GM12878 (cell line): Measurements from ENCODE around the gene SNW1. TPM values are rescaled to one million over a fixed set of nuclear protein-coding genes. Genes with fewer than 3 reads are reported as not detected.
A peak's percentile ranks its signal among the peaks of the same experiment; 100 is the strongest.

ENCODE experiments used
- BHLHE40 ChIP-seq, 2 experiments: fragments of 450-650 bp in 1 of 2; IDR thresholded peaks; 2 replicates each; pipeline ENCODE4 v1.6.1; 2011 to 2017; ENCODE audit warnings: low read depth in 2 of 2, borderline replicate concordance in 1 of 2, improper control_type of control experiment in 1 of 2, low read length in 1 of 2, mild to moderate bottlenecking in 1 of 2
- BMI1 ChIP-seq: fragments of 450-650 bp; IDR thresholded peaks from 2 replicates; pipeline ENCODE4 v1.6.1; 2016; ENCODE audit warnings: mild to moderate bottlenecking, moderate library complexity, borderline replicate concordance
- CHD2 ChIP-seq: IDR thresholded peaks from 2 replicates; pipeline ENCODE4 v1.6.1; 2011; ENCODE audit warnings: low read depth, low read length, improper control_type of control experiment, borderline replicate concordance
- CTCF ChIP-seq, 3 experiments: IDR thresholded peaks in 2 of 3; conservative IDR thresholded peaks in 1 of 3; 2 replicates each; pipeline ENCODE4 v1.5.1; 2011; ENCODE audit warnings: low read depth in 3 of 3, low read length in 3 of 3, mild to moderate bottlenecking in 3 of 3, control low read depth in 2 of 3, moderate library complexity in 2 of 3, inconsistent platforms in 1 of 3, mixed read lengths in 1 of 3; ENCODE audit not compliant: control insufficient read depth in 2 of 3, insufficient read depth in 1 of 3; ENCODE audit errors: extremely low read depth in 1 of 3
- ESRRA ChIP-seq: IDR thresholded peaks from 2 replicates; pipeline ENCODE4 v1.6.1; 2012; ENCODE audit warnings: mild to moderate bottlenecking, low read length, improper control_type of control experiment
- HDGF ChIP-seq: fragments of 450-650 bp; IDR thresholded peaks from 2 replicates; pipeline ENCODE4 v1.6.1; 2016; ENCODE audit warnings: antibody characterized with exemption
- JUND ChIP-seq: IDR thresholded peaks from 2 replicates; pipeline ENCODE4 v1.6.1; 2012; ENCODE audit warnings: low read depth, mild to moderate bottlenecking, low read length, improper control_type of control experiment, moderate library complexity
- KAT2A ChIP-seq: conservative IDR thresholded peaks from 2 replicates; pipeline ENCODE4 v1.6.1; 2011; ENCODE audit warnings: low read depth, low read length; ENCODE audit not compliant: control insufficient read depth
- KLF5 ChIP-seq: fragments of 450-650 bp; IDR thresholded peaks from 2 replicates; pipeline ENCODE4 v1.6.1; 2014; ENCODE audit warnings: mild to moderate bottlenecking; ENCODE audit not compliant: partially characterized antibody
- MAX ChIP-seq: IDR thresholded peaks from 2 replicates; pipeline ENCODE4 v1.6.1; 2012; ENCODE audit warnings: low read depth, low read length, improper control_type of control experiment
- MEF2A ChIP-seq: IDR thresholded peaks from 2 replicates; pipeline ENCODE4 v1.6.1; 2011; ENCODE audit warnings: low read depth, mild to moderate bottlenecking, low read length, moderate library complexity; ENCODE audit not compliant: insufficient read depth
- MTA2 ChIP-seq: fragments of 450-650 bp; IDR thresholded peaks from 2 replicates; pipeline ENCODE4 v1.6.1; 2016; ENCODE audit warnings: low read depth, mild to moderate bottlenecking, moderate library complexity
- NFYB ChIP-seq: IDR thresholded peaks from 2 replicates; pipeline ENCODE4 v1.6.1; 2011; ENCODE audit warnings: low read depth, mild to moderate bottlenecking, low read length, improper control_type of control experiment, moderate library complexity; ENCODE audit not compliant: insufficient read depth
- NR2C1 ChIP-seq: fragments of 450-650 bp; IDR thresholded peaks from 2 replicates; pipeline ENCODE4 v1.6.1; 2017; ENCODE audit warnings: antibody characterized with exemption, mild to moderate bottlenecking, moderate library complexity
- PAX8 ChIP-seq: fragments of 450-650 bp; IDR thresholded peaks from 2 replicates; pipeline ENCODE4 v1.6.1; 2017; ENCODE audit warnings: mild to moderate bottlenecking, moderate library complexity
- RAD51 ChIP-seq: fragments of 450-650 bp; IDR thresholded peaks from 2 replicates; pipeline ENCODE4 v1.6.1; 2016; ENCODE audit warnings: moderate library complexity, mild to moderate bottlenecking, inconsistent platforms
- RCOR1 ChIP-seq: conservative IDR thresholded peaks from 2 replicates; pipeline ENCODE4 v1.6.1; 2012; ENCODE audit warnings: low read depth, low read length, improper control_type of control experiment
- RUNX3 ChIP-seq: IDR thresholded peaks from 2 replicates; pipeline ENCODE4 v1.6.1; 2012; ENCODE audit warnings: low read length, inconsistent platforms
- SMARCA5 ChIP-seq: fragments of 450-650 bp; IDR thresholded peaks from 2 replicates; pipeline ENCODE4 v1.6.1; 2017; ENCODE audit warnings: mild to moderate bottlenecking
- SPI1 ChIP-seq: IDR thresholded peaks from 2 replicates; pipeline ENCODE4 v1.6.1; 2011; ENCODE audit warnings: low read depth, mild to moderate bottlenecking, low read length, moderate library complexity, borderline replicate concordance; ENCODE audit not compliant: insufficient read depth
- STAT3 ChIP-seq: IDR thresholded peaks from 2 replicates; pipeline ENCODE4 v1.6.1; 2011; ENCODE audit warnings: low read depth, low read length, improper control_type of control experiment
- ZBTB40 ChIP-seq: fragments of 450-650 bp; IDR thresholded peaks from 2 replicates; pipeline ENCODE4 v1.6.1; 2016; ENCODE audit warnings: mild to moderate bottlenecking, moderate library complexity, borderline replicate concordance
- polyA plus RNA-seq, 11 experiments: library from polyadenylated mRNA; depleted of rRNA in 4 of 11; unstranded in 6 of 11; stranded (reverse) in 5 of 11; fragments of >200 nt; fragmentation: Nextera tagmentation in 4 of 11; fragmentation: Illumina TruSeq in 1 of 11; extraction: Ambion mirVana in 4 of 11; extraction: Trizol in 1 of 11; gene quantifications; 1 replicate in 1 of 11; 2 replicates in 10 of 11; pipeline versions ENCODE4 v1.2.1 to v1.2.3, GENCODE V29; 2011 to 2016; ENCODE audit warnings: inconsistent platforms in 2 of 11, missing spikeins in 2 of 11, low read depth in 1 of 11
- total RNA-seq, 4 experiments: library from RNA; depleted of rRNA in 3 of 4; stranded (reverse); fragments of >200 nt in 3 of 4; fragmentation: Illumina TruSeq in 1 of 4; extraction: Trizol in 1 of 4; gene quantifications; 2 replicates each; pipeline versions ENCODE4 v1.2.1 to v1.2.3, GENCODE V29; 2013 to 2021

Gene SNW1
- total and polyA plus RNA-seq, 10 of the 15 experiments (the other 5 are each of a cell fraction or from before 2014, with no cell fraction given) = 56.6 to 109 (median 75.7) TPM

- TF ChIP-seq CTCF (IDR thresholded peaks at IDR 0.05 in 2 of 3, conservative IDR thresholded peaks at IDR 0.05 in 1 of 3; ENCODE audit: control insufficient read depth in 2 of 3, extremely low read depth in 1 of 3, insufficient read depth in 1 of 3, low read depth in 3 of 3, low read length in 3 of 3) (no peak), JUND (no peak), HDGF (no peak), MAX (no peak), MTA2 (no peak), MEF2A (no peak), NR2C1 (peak; percentile 47; the same call in 1 of the 2 replicates), ESRRA (no peak), SMARCA5 (peak; percentile 43; the same call in 1 of the 2 replicates), STAT3 (no peak), KAT2A (no peak), RCOR1 (no peak), KLF5 (no peak), RUNX3 (peak; percentile 41), ZBTB40 (peak; percentile 86), NFYB (no peak), SPI1 (no peak), RAD51 (no peak), PAX8 (no peak), BMI1 (no peak), CHD2 (no peak), BHLHE40 (IDR thresholded peaks at IDR 0.05; ENCODE audit: borderline replicate concordance in 1 of 2, low read depth in 2 of 2, low read length in 1 of 2) (peak in 1 of 2 experiments; percentile 19; a peak in 1 of 4 replicates)
Measured at GRCh38 chr14:77760381-77761204, at the start of gene SNW1 (continued).
